K562 (cell line): ENCODE measurements around the gene CDH12. TPM values are rescaled to one million over a fixed set of nuclear protein-coding genes. Genes with fewer than 3 reads are reported as not detected.

Experiments used
- ATAC-seq: fragments of 200-7000 bp; cut with Tn5 transposase; 3 replicates; pipeline ENCODE4 v1.9.1; 2020; ENCODE audit warnings: moderate library complexity
- BruUV-seq: library from RNA; stranded (reverse); fragments of 400-500 nt; replicated peaks from 2 replicates; lab custom pipeline; 2021; lab: Mats Ljungman, UMichigan
- CTCF ChIA-PET: fragments of 300-600 bp; formaldehyde crosslinking; extraction: SDS; loops from one replicate; lab custom pipeline; 2021; ENCODE audit warnings: low intra/inter-chr PET ratio; lab: Yijun Ruan, JAX
- POLR2A ChIA-PET: fragments of 300-600, 350-650 bp; sonication (Branson Sonifier 250); formaldehyde crosslinking; extraction: SDS; loops from one replicate; lab custom pipeline; 2021; ENCODE audit warnings: antibody characterized with exemption, inconsistent platforms; lab: Yijun Ruan, JAX
- DNase-seq, 4 experiments: peaks; one replicate each; pipeline versions ENCODE4 v3.0.0 to v3.0.0-alpha.2; 2011 to 2018; ENCODE audit warnings: low spot score in 3 of 4, mixed read lengths in 3 of 4; ENCODE audit errors: extremely low read depth in 1 of 4
- FAIRE-seq: peaks from 2 replicates; lab custom pipeline; 2011; peaks lifted over from hg19 to GRCh38; lab: Jason Lieb, UNC
- H2AFZ ChIP-seq: 2 replicates; pipeline ENCODE4 v1.6.0; 2011; ENCODE audit warnings: low read depth, low read length, control low read depth, inconsistent platforms
- H3K27ac ChIP-seq: fragments of 200-600 bp; 3 replicates; pipeline ENCODE4 v1.8.0; 2011; ENCODE audit warnings: low read depth, mild to moderate bottlenecking, control low read depth, inconsistent platforms, low read length, moderate library complexity, mixed read lengths; ENCODE audit errors: extremely low read depth
- H3K27me3 ChIP-seq, 2 experiments: fragments of 300-600 bp in 1 of 2; 2 replicates in 1 of 2; 3 replicates in 1 of 2; pipeline versions ENCODE4 v1.6.0 to v1.8.0; 2011; ENCODE audit warnings: inconsistent platforms in 2 of 2, low read length in 2 of 2, mild to moderate bottlenecking in 1 of 2, mixed read lengths in 1 of 2, moderate library complexity in 1 of 2; ENCODE audit not compliant: control insufficient read depth in 2 of 2, insufficient read depth in 2 of 2
- H3K36me3 ChIP-seq: fragments of 300-600 bp; 3 replicates; pipeline ENCODE4 v1.8.0; 2011; ENCODE audit warnings: mild to moderate bottlenecking, low read length, inconsistent platforms; ENCODE audit not compliant: control insufficient read depth, insufficient read depth
- H3K4me1 ChIP-seq, 2 experiments: fragments of 200-600 bp in 1 of 2; replicated peaks in 1 of 2; 2 replicates in 1 of 2; 3 replicates in 1 of 2; pipeline versions ENCODE4 v1.5.1 to v1.8.0; 2011; ENCODE audit warnings: inconsistent platforms in 2 of 2, low read length in 2 of 2, mild to moderate bottlenecking in 1 of 2, mixed read lengths in 1 of 2, moderate library complexity in 1 of 2; ENCODE audit not compliant: control insufficient read depth in 2 of 2, insufficient read depth in 2 of 2
- H3K4me2 ChIP-seq: 2 replicates; pipeline ENCODE4 v1.6.1; 2011; ENCODE audit warnings: low read length, control low read depth, inconsistent platforms, mixed read lengths; ENCODE audit not compliant: insufficient read depth
- H3K4me3 ChIP-seq: fragments of 200-600 bp; sonication (generic), shearing (Covaris generic); 2 replicates; pipeline ENCODE4 v1.5.1; 2016; ENCODE audit warnings: control low read depth, inconsistent platforms
- H3K79me2 ChIP-seq: fragments of 200-600 bp; 3 replicates; pipeline ENCODE4 v1.8.0; 2011; ENCODE audit warnings: low read length, inconsistent platforms; ENCODE audit not compliant: control insufficient read depth, insufficient read depth
- H3K9ac ChIP-seq, 2 experiments: 2 replicates each; pipeline versions ENCODE4 v1.6.0 to v1.6.1; 2011; ENCODE audit warnings: low read depth in 2 of 2, low read length in 2 of 2, control low read depth in 1 of 2, inconsistent platforms in 1 of 2, mild to moderate bottlenecking in 1 of 2, mixed read lengths in 1 of 2; ENCODE audit not compliant: insufficient read depth in 1 of 2
- H3K9me1 ChIP-seq: one replicate; pipeline ENCODE4 v1.6.0; 2011; ENCODE audit warnings: inconsistent platforms, mild to moderate bottlenecking, low read length, moderate library complexity; ENCODE audit not compliant: control insufficient read depth, insufficient read depth
- H3K9me3 ChIP-seq: replicated peaks from 2 replicates; pipeline ENCODE4 v1.5.1; 2011; ENCODE audit warnings: low read depth, low read length, inconsistent platforms; ENCODE audit not compliant: control insufficient read depth, insufficient read depth
- H4K20me1 ChIP-seq: replicated peaks from 2 replicates; pipeline ENCODE4 v1.6.1; 2011; ENCODE audit warnings: low read length, inconsistent platforms, mixed read lengths; ENCODE audit not compliant: control insufficient read depth, insufficient read depth
- AFF4 ChIP-seq: sonication (generic); formaldehyde crosslinking; IDR thresholded peaks from 2 replicates; pipeline ENCODE4 v1.8.0; 2023; ENCODE audit warnings: mild to moderate bottlenecking, missing genetic modification reagents
- MYNN ChIP-seq, 2 experiments: sonication (generic); formaldehyde crosslinking in 1 of 2; IDR thresholded peaks; 2 replicates each; pipeline versions ENCODE4 v1.5.0 to v1.6.1; 2016 to 2020; ENCODE audit warnings: antibody characterized with exemption in 1 of 2, missing genetic modification reagents in 1 of 2
- NFE2 ChIP-seq: IDR thresholded peaks from 2 replicates; pipeline ENCODE4 v1.6.1; 2014; ENCODE audit warnings: antibody characterized with exemption, low read depth
- NR2F6 ChIP-seq: fragments of 450-650 bp; formaldehyde crosslinking; IDR thresholded peaks from 2 replicates; pipeline ENCODE4 v1.4.0; 2020; ENCODE audit warnings: mild to moderate bottlenecking
- PBX2 ChIP-seq, 2 experiments: IDR thresholded peaks in 1 of 2; conservative IDR thresholded peaks in 1 of 2; 2 replicates each; pipeline ENCODE4 v1.6.1; 2016; ENCODE audit warnings: low read depth in 2 of 2, mild to moderate bottlenecking in 1 of 2, missing compliant biosample characterization in 1 of 2, missing genetic modification characterization in 1 of 2, moderate library complexity in 1 of 2
- TRIM24 ChIP-seq, 2 experiments: fragments of 450-650 bp; IDR thresholded peaks; 2 replicates each; pipeline ENCODE4 v1.6.1; 2016
- WHSC1 ChIP-seq: IDR thresholded peaks from one replicate; pipeline ENCODE4 v1.6.1; 2012; ENCODE audit warnings: low read length, control low read depth, inconsistent platforms
- XRCC4 ChIP-seq: IDR thresholded peaks from one replicate; pipeline ENCODE4 v1.6.1; 2011; ENCODE audit not compliant: insufficient read depth, insufficient read length; ENCODE audit errors: extremely low read depth
- ZBTB9 ChIP-seq: fragments of 450-650 bp; formaldehyde crosslinking; IDR thresholded peaks from 2 replicates; pipeline ENCODE4 v1.4.0; 2020; ENCODE audit warnings: mild to moderate bottlenecking, moderate library complexity
- ZFP36 ChIP-seq: fragments of 150-350 bp; IDR thresholded peaks from 2 replicates; pipeline ENCODE4 v1.6.1; 2018; ENCODE audit warnings: low read length, low read depth; ENCODE audit not compliant: partially characterized antibody
- ZNF395 ChIP-seq: fragments of 200-800 bp; sonication (Bioruptor generic); IDR thresholded peaks from 2 replicates; pipeline ENCODE4 v1.6.1; 2017; ENCODE audit warnings: missing genetic modification characterization, missing compliant biosample characterization
- WGBS: fragments of 100-300 bp; shearing (Covaris generic); methylation state at CpG from one replicate; pipeline ENCODE4 v1.1.6; 2016; ENCODE audit warnings: low coverage, mixed read lengths; ENCODE audit not compliant: insufficient coverage; ENCODE audit errors: missing lambda C conversion rate; 5-methylcytosine and 5-hydroxymethylcytosine counted together
- in situ Hi-C: fragments of 300-500 bp; cut with MboI; formaldehyde crosslinking; loops from 4 replicates; pipeline ENCODE4 v1.15.0; 2018; ENCODE audit warnings: inconsistent platforms, mixed read lengths
- intact Hi-C: fragments of 100-400 bp; cut with micrococcal nuclease; formaldehyde crosslinking; loops from 2 replicates; pipeline ENCODE4 v1.14.2; 2022
- polyA plus RNA-seq, 8 experiments: library from polyadenylated mRNA; depleted of rRNA in 4 of 8; stranded (reverse) in 5 of 8; unstranded in 3 of 8; fragments of >200 nt; fragmentation: Nextera tagmentation in 2 of 8; fragmentation: Illumina TruSeq in 1 of 8; extraction: Ambion mirVana in 2 of 8; extraction: Trizol in 1 of 8; gene quantifications; 2 replicates each; pipeline versions ENCODE4 v1.2.1 to v1.2.3, GENCODE V29; 2011 to 2014; ENCODE audit warnings: inconsistent platforms in 1 of 8, missing spikeins in 1 of 8
- total RNA-seq, 7 experiments: library from RNA; depleted of rRNA in 6 of 7; stranded (reverse); fragments of >200 nt in 6 of 7; fragmentation: Illumina TruSeq in 2 of 7; extraction: Trizol in 2 of 7; gene quantifications; 2 replicates each; pipeline versions ENCODE4 v1.2.1 to v1.2.3, GENCODE V29; 2011 to 2021; ENCODE audit warnings: low replicate concordance in 1 of 7

CDH12 gene
- total and polyA plus RNA-seq, 9 of the 15 experiments (the other 6 are each of a cell fraction or from before 2014, with no cell fraction given), result 0.03 to 1.7 (median 0.37) TPM

GRCh38 chr5:22591461-22591860, 261.7 kb downstream of the CDH12 start (continued):
- TF ChIP-seq AFF4 (CRISPR knock-in tag) (no peak), ZBTB9 (CRISPR knock-in tag) (no peak), NFE2 (no peak), WHSC1 (no peak), TRIM24 (IDR thresholded peaks at IDR 0.05) (no peak)

GRCh38 chr5:22590677-22591268, 262.4 kb downstream of the CDH12 start:
- Histone ChIP-seq H3K9me3 (no peaks in the 10 kb centered on the region), H3K4me3 (no peak overlapping the region), H3K27ac (no peak overlapping the region), H3K9ac (no peak overlapping the region), H3K9me1 (no peaks in the 10 kb centered on the region), H3K36me3 (no peaks in the 10 kb centered on the region), H3K4me2 (no peak overlapping the region), H3K27me3 (no peaks in the 10 kb centered on the region), H2AFZ (no peak overlapping the region), H3K4me1 (no peaks in the 10 kb centered on the region), H4K20me1 (no peaks in the 10 kb centered on the region), H3K79me2 (no peaks in the 10 kb centered on the region)
- no peak for DNase-seq
- no TSS peak for BruUV-seq
- intact Hi-C loops, result no loop called here
- no peak for ATAC-seq
- 1% methylated on average over 4 of the region's 4 CpGs for WGBS
- FAIRE-seq, result no peak
- in situ Hi-C loops, result no loop called here
- ChIA-PET POLR2A (no interaction called here), CTCF (no interaction called here)
- TF ChIP-seq PBX2 (CRISPR knock-in tag; IDR thresholded peaks at IDR 0.05; ENCODE audit: low read depth) (no peak), PBX2 (tag; conservative IDR thresholded peaks at IDR 0.05; ENCODE audit: low read depth) (no peak), NR2F6 (no peak), ZFP36 (no peak), XRCC4 (no peak), MYNN (IDR thresholded peaks at IDR 0.05) (no peak), MYNN (CRISPR knock-in tag; IDR thresholded peaks at IDR 0.05) (no peak), ZNF395 (CRISPR knock-in tag) (no peak)
